ENCODE measurements around the gene YOD1.

YOD1 gene

DNA sequence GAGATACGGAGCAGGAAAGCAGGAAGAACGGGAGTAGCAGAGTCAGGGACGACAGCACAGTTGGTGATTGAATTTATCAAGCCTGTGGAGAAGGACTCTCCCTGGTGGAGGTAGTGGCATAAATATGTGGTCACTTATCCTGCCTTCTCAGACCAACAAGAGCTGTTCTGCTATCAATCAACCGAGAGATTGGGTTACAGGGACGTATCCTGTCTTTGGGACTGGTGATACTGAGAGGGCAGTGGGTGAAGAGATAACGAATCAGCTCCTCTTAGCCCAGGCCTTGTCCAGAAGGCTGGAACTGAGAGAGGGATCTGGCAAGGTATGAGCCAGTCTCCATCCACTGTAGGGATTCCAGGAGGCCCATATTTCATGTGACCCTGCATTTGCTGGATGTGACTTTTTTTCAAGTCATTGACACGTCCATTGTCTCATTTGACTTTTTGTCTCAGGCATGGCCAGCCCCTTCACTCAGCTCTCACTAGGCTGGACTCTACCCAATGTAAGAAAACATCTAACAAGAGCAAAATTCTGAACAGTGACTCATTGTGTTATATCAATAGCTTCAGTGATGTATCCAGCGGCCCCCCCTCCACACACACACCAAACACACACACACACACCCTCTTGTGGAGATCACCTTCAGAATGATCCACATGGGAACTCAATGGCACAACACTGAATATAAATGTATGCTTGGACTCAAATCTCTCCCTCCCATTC is 29.7 kb downstream of the YOD1 start:
- Histone ChIP-seq H4K20me1 (ENCODE audit: insufficient read depth, low read length) (no peaks in the 10 kb centered on the region), H3K36me3 (ENCODE audit: insufficient read depth, low read length) (no peaks in the 10 kb centered on the region), H3K4me3 (ENCODE audit: low read depth, low read length, poor library complexity, severe bottlenecking) (no peak overlapping the region), H3F3A (ENCODE audit: insufficient read depth, low read length) (no peaks in the 10 kb centered on the region), H3K27ac (ENCODE audit: low read depth, low read length, poor library complexity, severe bottlenecking) (no peak overlapping the region), H3K9me2 (ENCODE audit: low read depth, low read length) (no peaks in the 10 kb centered on the region), H3K79me2 (ENCODE audit: insufficient read depth, low read length) (no peaks in the 10 kb centered on the region), H3K4me2 (ENCODE audit: low read length) (no peak overlapping the region), H3K9me3 (ENCODE audit: low read length) (no peaks in the 10 kb centered on the region), H2AFZ (ENCODE audit: low read length) (no peak overlapping the region), H3K4me1 (ENCODE audit: insufficient read depth, low read length, severe bottlenecking) (no peaks in the 10 kb centered on the region), H3K9ac (ENCODE audit: low read length) (no peak overlapping the region), H3K27me3 (ENCODE audit: insufficient read depth, low read length) (no peaks in the 10 kb centered on the region)
- TF ChIP-seq, protein P1, sequence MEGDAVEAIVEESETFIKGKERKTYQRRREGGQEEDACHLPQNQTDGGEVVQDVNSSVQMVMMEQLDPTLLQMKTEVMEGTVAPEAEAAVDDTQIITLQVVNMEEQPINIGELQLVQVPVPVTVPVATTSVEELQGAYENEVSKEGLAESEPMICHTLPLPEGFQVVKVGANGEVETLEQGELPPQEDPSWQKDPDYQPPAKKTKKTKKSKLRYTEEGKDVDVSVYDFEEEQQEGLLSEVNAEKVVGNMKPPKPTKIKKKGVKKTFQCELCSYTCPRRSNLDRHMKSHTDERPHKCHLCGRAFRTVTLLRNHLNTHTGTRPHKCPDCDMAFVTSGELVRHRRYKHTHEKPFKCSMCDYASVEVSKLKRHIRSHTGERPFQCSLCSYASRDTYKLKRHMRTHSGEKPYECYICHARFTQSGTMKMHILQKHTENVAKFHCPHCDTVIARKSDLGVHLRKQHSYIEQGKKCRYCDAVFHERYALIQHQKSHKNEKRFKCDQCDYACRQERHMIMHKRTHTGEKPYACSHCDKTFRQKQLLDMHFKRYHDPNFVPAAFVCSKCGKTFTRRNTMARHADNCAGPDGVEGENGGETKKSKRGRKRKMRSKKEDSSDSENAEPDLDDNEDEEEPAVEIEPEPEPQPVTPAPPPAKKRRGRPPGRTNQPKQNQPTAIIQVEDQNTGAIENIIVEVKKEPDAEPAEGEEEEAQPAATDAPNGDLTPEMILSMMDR (IDR thresholded peaks at IDR 0.05; ENCODE audit: low read length), result no peak
- no peak for TF ChIP-seq EZH2 (IDR thresholded peaks at IDR 0.05; ENCODE audit: borderline replicate concordance, low read length)

DNA sequence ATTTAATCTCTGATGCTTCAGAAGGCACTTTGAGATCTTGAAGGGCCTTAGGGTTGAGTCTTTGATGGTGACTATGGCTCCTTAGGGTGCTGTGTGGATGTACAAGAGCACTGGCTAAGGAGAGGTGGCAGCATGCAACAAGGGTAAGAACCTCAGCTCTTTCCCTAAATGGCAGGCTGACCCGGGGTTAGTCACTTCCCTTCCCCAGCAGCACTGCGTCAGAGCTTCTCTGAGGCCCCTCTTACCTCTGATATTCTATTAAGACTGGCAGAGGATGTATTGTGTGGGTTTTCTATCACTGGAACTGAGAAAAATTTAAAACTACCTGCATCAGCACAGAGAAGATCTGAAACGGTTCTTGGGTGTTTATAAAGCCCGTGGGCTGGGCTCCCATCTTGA is 30.3 kb downstream of the YOD1 start:
- no peaks in the 10 kb centered on the region for H3K9me3 ChIP-seq (ENCODE audit: low read length)
- H3K9ac ChIP-seq (ENCODE audit: low read length), result no peak overlapping the region
- H3K36me3 ChIP-seq (ENCODE audit: insufficient read depth, low read length), result no peaks in the 10 kb centered on the region
- no peaks in the 10 kb centered on the region for H4K20me1 ChIP-seq (ENCODE audit: insufficient read depth, low read length)
- H3K9me2 ChIP-seq (ENCODE audit: low read depth, low read length), result no peaks in the 10 kb centered on the region
- no peaks in the 10 kb centered on the region for H3F3A ChIP-seq (ENCODE audit: insufficient read depth, low read length)
- H2AFZ ChIP-seq (ENCODE audit: low read length), result no peak overlapping the region
- no peaks in the 10 kb centered on the region for H3K27me3 ChIP-seq (ENCODE audit: insufficient read depth, low read length)
- H3K4me1 ChIP-seq (ENCODE audit: insufficient read depth, low read length, severe bottlenecking), result no peaks in the 10 kb centered on the region
- TF ChIP-seq EZH2 (IDR thresholded peaks at IDR 0.05; ENCODE audit: borderline replicate concordance, low read length), result no peak
- TF ChIP-seq, protein P1 (IDR thresholded peaks at IDR 0.05; ENCODE audit: low read length), result no peak
- H3K4me2 ChIP-seq (ENCODE audit: low read length), result no peak overlapping the region
- no peak overlapping the region for H3K27ac ChIP-seq (ENCODE audit: low read depth, low read length, poor library complexity, severe bottlenecking)
- no peak overlapping the region for H3K4me3 ChIP-seq (ENCODE audit: low read depth, low read length, poor library complexity, severe bottlenecking)
- no peaks in the 10 kb centered on the region for H3K79me2 ChIP-seq (ENCODE audit: insufficient read depth, low read length)

DNA sequence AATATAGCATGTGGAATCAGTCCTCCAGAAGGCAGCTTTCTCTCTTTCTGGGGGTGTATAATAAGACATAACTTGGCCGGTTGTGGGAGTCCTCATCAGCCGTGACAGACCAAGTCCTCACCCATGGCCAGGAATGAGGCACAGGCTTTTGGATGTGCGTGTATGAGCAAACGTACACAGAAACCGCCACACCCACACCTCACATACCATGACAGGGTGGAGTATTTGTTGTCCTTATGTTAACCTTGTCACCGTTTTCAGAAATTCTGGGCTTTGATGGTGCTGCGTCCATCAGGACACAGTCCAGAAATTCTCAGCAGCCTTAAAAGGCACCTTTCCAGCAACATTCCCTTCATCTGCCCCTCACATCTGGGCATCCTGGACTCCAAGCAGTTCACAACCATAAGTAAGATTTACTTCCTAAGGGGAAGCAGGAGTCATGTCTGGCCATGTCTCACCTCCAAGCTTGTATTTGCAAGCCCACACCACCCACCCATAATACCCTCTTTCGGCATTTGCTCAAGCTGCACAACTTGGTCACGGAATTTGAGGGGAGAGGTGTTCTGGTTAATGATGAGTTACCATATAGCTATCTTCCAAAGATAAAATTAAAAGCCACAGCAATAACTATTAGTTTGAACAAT is 30.8 kb downstream of the YOD1 start:
- Histone ChIP-seq H3K27me3 (ENCODE audit: insufficient read depth, low read length) (no peaks in the 10 kb centered on the region), H3K36me3 (ENCODE audit: insufficient read depth, low read length) (no peaks in the 10 kb centered on the region), H3K4me3 (ENCODE audit: low read depth, low read length, poor library complexity, severe bottlenecking) (no peak overlapping the region), H4K20me1 (ENCODE audit: insufficient read depth, low read length) (no peaks in the 10 kb centered on the region), H3K27ac (ENCODE audit: low read depth, low read length, poor library complexity, severe bottlenecking) (no peak overlapping the region), H3K9me2 (ENCODE audit: low read depth, low read length) (no peaks in the 10 kb centered on the region), H3K4me1 (ENCODE audit: insufficient read depth, low read length, severe bottlenecking) (no peaks in the 10 kb centered on the region), H3K79me2 (ENCODE audit: insufficient read depth, low read length) (no peaks in the 10 kb centered on the region), H3K9me3 (ENCODE audit: low read length) (no peaks in the 10 kb centered on the region), H3K4me2 (ENCODE audit: low read length) (no peak overlapping the region), H2AFZ (ENCODE audit: low read length) (no peak overlapping the region), H3K9ac (ENCODE audit: low read length) (no peak overlapping the region), H3F3A (ENCODE audit: insufficient read depth, low read length) (no peaks in the 10 kb centered on the region)
- no peak for TF ChIP-seq EZH2 (IDR thresholded peaks at IDR 0.05; ENCODE audit: borderline replicate concordance, low read length)
- TF ChIP-seq, protein P1 (IDR thresholded peaks at IDR 0.05; ENCODE audit: low read length), result no peak
